WTC11 (cell line): ENCODE measurements around the gene ERCC4.

Experiments
- CTCF ChIP-seq: fragments of 200-600 bp; IDR thresholded peaks from 2 replicates; pipeline ENCODE4 v1.8.0; 2022; ENCODE audit warnings: antibody characterized with exemption
- E2F4 ChIP-seq: sonication (generic); formaldehyde crosslinking; IDR thresholded peaks from 2 replicates; pipeline ENCODE4 v1.8.1; 2022; ENCODE audit warnings: low read depth, mild to moderate bottlenecking, moderate library complexity, missing genetic modification reagents, borderline replicate concordance

- TF ChIP-seq CTCF, result no peak
- no peak for TF ChIP-seq E2F4 (CRISPR knock-in tag)
Measured at GRCh38 chr16:13970708-13971422, 50.9 kb downstream of the ERCC4 start.
